Activated CD4-positive, alpha-beta T cell treated with anti-CD3 and anti-CD28 coated beads, Interleukin-10, Interleukin-2, amounts not matched to agents 100 ng/mL and 50 ng/mL, durations not matched to agents 16 hours and 8 hours (primary cell): ENCODE data around the gene STXBP5.

ENCODE experiments used
- DNase-seq: peaks from one replicate; pipeline ENCODE4 v3.0.0-alpha.2; 2020

Gene STXBP5

GRCh38 chr6:147212622-147213021, 8.4 kb downstream of the STXBP5 start:
- DNase-seq = no peak

GRCh38 chr6:147213772-147214171, 9.6 kb downstream of the STXBP5 start:
- no peak for DNase-seq

GRCh38 chr6:147214248-147215227, 10.3 kb downstream of the STXBP5 start:
- no peak for DNase-seq

- no peak for DNase-seq
Observed at GRCh38 chr6:147216915-147217314, 12.7 kb downstream of the STXBP5 start.

- no peak for DNase-seq
Observed at GRCh38 chr6:147217840-147218404, 13.7 kb downstream of the STXBP5 start.

- no peak for DNase-seq
Observed at GRCh38 chr6:147218797-147219196, 14.6 kb downstream of the STXBP5 start.

GRCh38 chr6:147219463-147219862, 15.2 kb downstream of the STXBP5 start:
- DNase-seq = no peak

GRCh38 chr6:147220345-147220744, 16.1 kb downstream of the STXBP5 start:
- DNase-seq = no peak

- DNase-seq = no peak
Observed at GRCh38 chr6:147221739-147222138, 17.5 kb downstream of the STXBP5 start.

GRCh38 chr6:147222160-147222838, 18.1 kb downstream of the STXBP5 start:
- no peak for DNase-seq

- no peak for DNase-seq
Observed at GRCh38 chr6:147223736-147224135, 19.5 kb downstream of the STXBP5 start.

- DNase-seq = no peak
Observed at GRCh38 chr6:147226163-147226724, 22.0 kb downstream of the STXBP5 start.

GRCh38 chr6:147226877-147227276, 22.7 kb downstream of the STXBP5 start:
- no peak for DNase-seq

GRCh38 chr6:147227770-147228320, 23.6 kb downstream of the STXBP5 start:
- DNase-seq = no peak

GRCh38 chr6:147231589-147231988, 27.4 kb downstream of the STXBP5 start:
- no peak for DNase-seq

GRCh38 chr6:147234685-147235084, 30.5 kb downstream of the STXBP5 start:
- DNase-seq = no peak

- DNase-seq = no peak
Observed at GRCh38 chr6:147238164-147238563, 33.9 kb downstream of the STXBP5 start.

GRCh38 chr6:147238906-147239305, 34.7 kb downstream of the STXBP5 start:
- DNase-seq = no peak

GRCh38 chr6:147244832-147245231, 40.6 kb downstream of the STXBP5 start:
- no peak for DNase-seq

- no peak for DNase-seq
Observed at GRCh38 chr6:147245693-147246092, 41.5 kb downstream of the STXBP5 start.

GRCh38 chr6:147246853-147247635, 42.8 kb downstream of the STXBP5 start:
- DNase-seq = no peak

GRCh38 chr6:147248859-147249258, 44.6 kb downstream of the STXBP5 start:
- no peak for DNase-seq
